HCT116 (cell line): ENCODE measurements around the gene KIAA0319L.

ENCODE experiments used
- CTCF ChIP-seq, 3 experiments: fragments of 200-600 bp in 1 of 3; sonication (generic) in 1 of 3; IDR thresholded peaks in 2 of 3; conservative IDR thresholded peaks in 1 of 3; 2 replicates each; pipeline ENCODE4 v1.5.1; 2012 to 2017; ENCODE audit warnings: low read depth in 2 of 3, low read length in 2 of 3, antibody characterized with exemption in 1 of 3, borderline replicate concordance in 1 of 3, control low read depth in 1 of 3, mild to moderate bottlenecking in 1 of 3, mixed read lengths in 1 of 3, mixed run types in 1 of 3, moderate library complexity in 1 of 3; ENCODE audit not compliant: insufficient read depth in 1 of 3
- EZH2phosphoT487 ChIP-seq: fragments of 200-600 bp; IDR thresholded peaks from 2 replicates; pipeline ENCODE4 v1.6.1; 2018; ENCODE audit warnings: antibody characterized with exemption, borderline replicate concordance
- POLR2AphosphoS5 ChIP-seq: IDR thresholded peaks from 2 replicates; pipeline ENCODE4 v1.6.1; 2011; ENCODE audit warnings: mild to moderate bottlenecking, low read depth, low read length, moderate library complexity
- RAD21 ChIP-seq: IDR thresholded peaks from 2 replicates; pipeline ENCODE4 v1.6.1; 2012; ENCODE audit warnings: low read depth, mild to moderate bottlenecking
- SP1 ChIP-seq: IDR thresholded peaks from 2 replicates; pipeline ENCODE4 v1.6.1; 2012; ENCODE audit warnings: low read depth
- SRF ChIP-seq: IDR thresholded peaks from 2 replicates; pipeline ENCODE4 v1.6.1; 2012; ENCODE audit warnings: low read depth
- TCF7L2 ChIP-seq: IDR thresholded peaks from 2 replicates; pipeline ENCODE4 v1.7.0; 2011; ENCODE audit warnings: borderline replicate concordance, inconsistent platforms; ENCODE audit not compliant: insufficient read depth, insufficient read length; ENCODE audit errors: extremely low read depth
- ZFX ChIP-seq: fragments of 450-650 bp; IDR thresholded peaks from 2 replicates; pipeline ENCODE4 v1.6.1; 2017

DNA sequence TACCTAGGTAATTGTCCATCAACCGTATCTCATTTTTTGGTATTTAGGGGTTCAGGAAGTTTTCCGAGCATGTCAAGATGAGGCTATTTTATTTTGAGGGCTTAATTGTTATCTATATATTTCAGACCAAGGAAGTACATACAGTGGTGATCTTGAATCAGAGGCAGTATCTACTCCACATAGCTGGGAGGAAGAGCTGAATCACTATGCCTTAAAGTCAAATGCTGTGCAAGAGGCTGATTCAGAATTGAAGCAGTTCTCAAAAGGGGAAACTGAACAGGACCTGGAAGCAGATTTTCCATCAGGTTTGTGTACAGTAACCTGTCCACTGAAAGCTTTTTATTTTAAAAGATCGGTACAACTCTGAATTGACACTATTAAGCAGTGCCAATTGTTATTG is 158.5 kb downstream of the KIAA0319L start:
- no peak for TF ChIP-seq CTCF (IDR thresholded peaks at IDR 0.05 in 2 of 3, conservative IDR thresholded peaks at IDR 0.05 in 1 of 3; ENCODE audit: borderline replicate concordance in 1 of 3, insufficient read depth in 1 of 3, low read depth in 2 of 3, low read length in 2 of 3)
- no peak for TF ChIP-seq SRF
- TF ChIP-seq SP1: no peak
- TF ChIP-seq EZH2phosphoT487: no peak
- TF ChIP-seq POLR2AphosphoS5: no peak
- no peak for TF ChIP-seq RAD21
- no peak for TF ChIP-seq TCF7L2
- TF ChIP-seq ZFX: no peak
